DMS53 treated with DMSO at 0.1 percent for 48 hours (cell line): ENCODE data around the gene RBBP5.
"Not testable (repeated sequence)": the region's sequence is repeated elsewhere in the genome, so short reads cannot be mapped to it uniquely, and the experiment has no call there.

Source experiments
- DNase-seq: peaks from one replicate; lab custom pipeline; 2025; ENCODE audit not compliant: unreplicated experiment; lab: John Stamatoyannopoulos, UW

RBBP5 gene, protein sequence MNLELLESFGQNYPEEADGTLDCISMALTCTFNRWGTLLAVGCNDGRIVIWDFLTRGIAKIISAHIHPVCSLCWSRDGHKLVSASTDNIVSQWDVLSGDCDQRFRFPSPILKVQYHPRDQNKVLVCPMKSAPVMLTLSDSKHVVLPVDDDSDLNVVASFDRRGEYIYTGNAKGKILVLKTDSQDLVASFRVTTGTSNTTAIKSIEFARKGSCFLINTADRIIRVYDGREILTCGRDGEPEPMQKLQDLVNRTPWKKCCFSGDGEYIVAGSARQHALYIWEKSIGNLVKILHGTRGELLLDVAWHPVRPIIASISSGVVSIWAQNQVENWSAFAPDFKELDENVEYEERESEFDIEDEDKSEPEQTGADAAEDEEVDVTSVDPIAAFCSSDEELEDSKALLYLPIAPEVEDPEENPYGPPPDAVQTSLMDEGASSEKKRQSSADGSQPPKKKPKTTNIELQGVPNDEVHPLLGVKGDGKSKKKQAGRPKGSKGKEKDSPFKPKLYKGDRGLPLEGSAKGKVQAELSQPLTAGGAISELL

DNA sequence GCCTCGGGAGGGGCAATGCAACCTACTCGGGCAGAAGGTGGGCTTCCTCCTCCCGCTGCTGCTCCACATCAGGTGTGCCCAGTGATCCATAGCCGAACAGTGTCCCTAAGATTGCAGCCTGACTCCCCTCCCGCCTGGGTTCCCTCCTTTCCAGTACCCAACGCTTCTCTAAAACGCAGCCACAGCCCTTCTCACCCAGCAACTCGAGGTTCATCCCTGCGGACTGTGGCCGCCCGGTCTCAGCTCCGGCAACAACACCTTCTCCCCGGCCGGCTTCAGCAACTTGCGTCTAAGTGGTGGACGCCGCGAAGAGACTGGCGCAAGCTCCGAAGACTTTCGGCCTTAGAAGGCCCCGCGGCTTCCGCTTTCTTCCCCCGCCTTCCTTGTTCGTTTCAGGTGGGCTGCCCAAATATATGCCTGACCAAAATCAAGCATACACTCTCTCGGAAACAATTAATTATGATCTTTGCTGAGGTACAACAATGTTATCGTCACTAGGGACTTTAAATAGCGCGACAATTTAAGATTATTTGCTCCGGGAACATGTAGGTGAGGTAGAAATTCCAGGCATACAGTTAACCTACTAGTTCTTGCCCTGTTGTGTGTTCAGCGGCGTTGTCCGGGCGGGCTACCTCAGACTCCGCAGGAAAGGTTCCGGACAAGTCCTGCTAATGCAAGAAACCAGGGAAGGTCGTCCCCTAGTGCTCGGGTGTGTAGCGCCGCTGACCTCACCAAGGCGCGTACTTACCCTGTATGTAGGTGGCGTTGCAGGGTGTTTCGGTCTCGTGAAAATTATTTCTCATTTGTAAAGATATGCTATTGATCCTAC lies at the start of gene RBBP5:
Gene RBBP5, minus strand, starts transcription at position 319 of the 829 bp plus-strand sequence. Its CDS starts 105 bp downstream, at position 214.
- peak; percentile 99 for DNase-seq

DNA sequence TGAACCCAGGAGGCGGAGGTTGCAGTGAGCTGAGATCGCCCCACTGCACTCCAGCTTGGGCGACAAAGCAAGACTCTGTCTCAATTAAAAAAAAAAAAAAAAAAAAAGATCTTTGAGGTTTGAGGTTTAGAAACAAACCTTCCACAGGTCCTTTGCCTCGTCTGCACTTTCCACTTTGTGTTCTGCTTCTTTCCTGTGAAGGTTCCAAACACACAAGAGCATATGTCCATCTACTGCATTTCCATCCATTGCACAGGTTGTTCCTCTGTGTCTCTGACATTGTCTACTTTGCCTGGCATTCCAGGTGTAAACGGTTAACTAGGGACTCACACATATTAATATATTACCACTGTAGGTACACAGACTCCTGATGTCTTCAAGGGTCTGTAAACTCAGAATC lies 49.6 kb upstream of the RBBP5 start:
- DNase-seq, result no peak

DNA sequence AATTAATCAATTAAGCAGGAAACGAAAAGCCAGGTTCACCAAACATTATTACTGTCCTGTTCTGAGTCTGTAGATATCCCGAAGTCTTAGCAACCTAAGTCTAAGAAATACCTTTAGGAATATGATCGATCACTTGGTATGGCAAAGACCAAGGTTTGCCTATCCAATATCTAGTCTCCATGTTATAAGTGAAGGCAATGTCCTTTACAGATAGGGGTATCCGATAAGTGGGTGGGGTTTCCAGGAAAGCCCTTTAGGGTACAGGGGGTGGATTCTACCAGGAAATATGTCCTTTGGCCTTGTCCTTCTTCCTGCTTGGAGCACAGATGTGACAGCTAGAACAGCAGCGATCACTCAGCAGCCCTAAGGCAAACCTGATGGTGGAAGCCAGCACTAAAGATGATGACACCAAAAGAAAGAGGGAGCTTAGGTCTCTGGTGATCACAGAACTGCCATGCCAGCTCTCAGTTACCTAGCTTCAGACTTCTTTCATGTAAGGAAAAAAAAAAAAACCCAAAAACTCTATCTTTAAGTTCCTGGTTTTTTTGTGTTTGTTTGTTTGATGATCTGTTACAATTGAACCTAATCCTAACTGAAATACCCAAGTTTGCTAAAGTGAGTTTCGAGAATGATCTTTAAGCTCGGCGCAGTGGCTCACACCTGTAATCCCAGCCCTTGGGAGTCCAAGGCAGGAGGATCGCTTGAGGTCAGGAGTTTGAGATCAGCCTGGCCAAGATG lies 48.9 kb upstream of the RBBP5 start:
- DNase-seq, result no peak

DNA sequence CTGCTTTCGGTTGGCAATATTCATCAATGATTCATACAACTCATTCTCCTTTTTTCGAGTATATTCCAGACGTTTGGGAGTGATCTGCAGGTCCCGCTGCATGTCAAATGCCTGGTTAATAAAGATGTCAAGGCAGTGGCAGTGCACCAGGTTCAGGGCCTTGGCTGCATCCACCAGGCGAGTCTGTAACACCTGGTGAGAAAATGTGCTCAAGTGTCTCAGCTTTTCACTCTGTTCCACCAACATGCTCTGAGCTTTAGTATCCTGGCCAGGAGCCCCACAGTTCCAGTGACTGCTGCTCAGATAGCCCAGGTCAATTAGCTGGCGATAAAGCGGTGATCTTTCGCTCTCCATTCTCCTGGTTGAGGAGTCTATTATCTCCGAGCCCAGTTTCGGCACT lies 47.5 kb upstream of the RBBP5 start:
- DNase-seq, result no peak

DNA sequence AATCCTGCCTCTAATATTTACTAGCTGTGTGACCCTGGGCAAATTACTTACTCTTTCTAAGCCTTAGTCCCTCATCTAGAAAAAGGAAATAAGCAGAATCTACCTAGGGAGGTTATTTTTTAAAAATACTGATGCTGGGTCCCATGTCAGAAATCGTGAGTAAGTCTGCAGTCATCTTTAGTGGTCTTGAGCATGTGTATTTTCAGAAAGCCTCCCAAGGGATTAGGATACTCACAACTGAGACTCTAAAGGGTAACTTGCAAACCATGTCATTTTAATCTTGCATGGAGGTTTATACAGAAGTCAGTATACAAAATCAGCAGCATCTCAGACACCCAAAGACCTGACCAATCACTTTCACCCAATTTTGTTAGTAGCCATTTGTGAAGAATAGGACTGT lies 46.5 kb upstream of the RBBP5 start:
- DNase-seq, result no peak

DNA sequence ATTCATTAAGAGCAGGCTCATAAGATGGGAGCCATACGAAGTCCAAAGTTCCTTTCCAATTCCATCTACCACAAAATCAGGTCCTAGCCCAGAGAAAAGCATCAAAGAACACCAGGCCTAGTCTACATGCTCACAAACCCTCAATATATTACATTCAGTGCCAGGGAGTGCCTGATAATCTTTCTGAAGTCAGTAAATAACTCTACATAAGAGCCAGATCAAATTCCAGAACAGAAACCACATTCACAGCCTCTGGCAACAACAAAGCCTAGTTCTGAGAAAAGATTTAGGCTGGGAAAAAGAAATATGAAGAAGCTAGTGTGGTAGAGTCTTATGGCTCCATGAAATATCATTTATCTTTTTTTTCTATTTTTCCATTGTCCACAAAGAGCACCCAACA lies 40.5 kb upstream of the RBBP5 start:
- DNase-seq, result no peak

DNA sequence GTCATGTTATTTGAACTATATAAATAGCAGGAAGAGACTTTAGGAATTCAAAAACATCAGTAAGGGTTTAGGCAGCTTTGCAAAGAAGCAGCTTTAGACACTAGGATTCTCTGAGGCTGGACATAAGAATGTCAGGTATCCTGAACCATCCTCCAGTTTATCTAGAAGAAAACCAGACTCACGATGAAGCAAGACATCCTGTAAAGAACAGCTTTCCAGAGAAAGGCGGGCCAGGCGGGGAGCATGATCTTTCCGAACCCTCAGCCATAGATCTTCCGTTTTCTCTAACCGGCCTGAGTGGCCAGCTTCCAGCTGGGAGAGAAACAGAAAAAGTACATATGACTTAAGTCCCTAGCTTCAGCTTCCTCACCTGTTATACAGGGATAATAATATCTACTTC lies 39.3 kb upstream of the RBBP5 start:
- no peak for DNase-seq

DNA sequence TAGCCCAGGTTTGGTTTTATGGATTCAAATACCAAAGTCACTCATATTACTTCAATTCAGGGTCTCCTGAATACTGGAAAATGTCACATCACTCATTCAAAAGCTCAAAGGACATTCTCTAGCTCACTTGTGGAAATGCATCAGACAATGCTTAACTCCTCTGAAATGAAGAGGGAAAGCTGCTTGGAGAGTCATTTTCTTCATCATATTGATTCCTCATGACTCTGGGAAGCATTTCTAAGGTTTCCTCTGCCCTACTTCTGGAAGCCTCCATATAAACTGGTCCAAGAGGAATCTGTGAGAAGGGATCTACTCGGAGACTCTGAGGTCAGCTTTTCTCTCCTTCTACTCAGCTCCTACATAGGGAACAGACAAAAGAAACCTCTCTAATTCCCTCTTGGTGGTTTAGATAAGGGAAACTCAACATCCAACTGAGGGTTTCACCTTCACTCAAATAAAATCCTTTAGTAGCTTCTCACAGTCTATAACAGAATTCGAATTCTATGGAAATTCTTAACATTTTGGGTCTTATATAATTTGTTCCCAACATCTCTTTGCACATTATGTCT lies 36.4 kb upstream of the RBBP5 start:
- no peak for DNase-seq

DNA sequence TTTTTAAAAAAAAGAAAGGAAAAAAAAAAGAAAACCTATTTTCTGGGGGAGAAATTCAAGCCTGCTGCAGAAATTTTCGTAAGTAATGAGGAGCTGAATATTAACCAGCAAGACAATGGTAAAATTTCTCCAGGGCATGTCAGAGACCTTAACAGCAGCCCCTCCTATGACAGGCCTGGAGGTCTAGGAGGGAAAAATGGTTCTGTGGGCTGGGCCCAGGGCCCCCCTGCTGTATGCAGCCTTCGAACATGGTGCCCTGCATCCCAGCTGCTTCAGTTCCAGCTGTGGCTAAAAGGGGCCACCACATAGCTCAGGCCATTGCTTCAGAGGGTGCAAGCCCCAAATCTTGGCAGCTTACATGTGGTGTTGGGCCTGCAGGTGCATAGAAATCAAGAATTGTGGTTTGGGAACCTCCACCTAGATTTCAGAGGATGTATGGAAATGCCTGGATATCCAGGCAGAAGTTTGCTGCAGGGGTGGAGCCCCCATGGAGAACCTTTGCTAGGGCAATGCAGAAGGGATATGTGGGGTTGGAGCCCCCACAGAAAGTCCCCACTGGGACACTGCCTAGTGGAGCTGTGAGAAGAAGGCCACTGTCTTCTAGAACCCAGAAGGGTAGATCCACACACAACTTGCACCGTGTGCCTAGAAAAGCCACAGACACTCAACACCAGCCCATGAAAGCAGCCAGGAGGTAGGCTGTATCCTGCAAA lies 34.0 kb upstream of the RBBP5 start:
- not testable (repeated sequence) for DNase-seq

DNA sequence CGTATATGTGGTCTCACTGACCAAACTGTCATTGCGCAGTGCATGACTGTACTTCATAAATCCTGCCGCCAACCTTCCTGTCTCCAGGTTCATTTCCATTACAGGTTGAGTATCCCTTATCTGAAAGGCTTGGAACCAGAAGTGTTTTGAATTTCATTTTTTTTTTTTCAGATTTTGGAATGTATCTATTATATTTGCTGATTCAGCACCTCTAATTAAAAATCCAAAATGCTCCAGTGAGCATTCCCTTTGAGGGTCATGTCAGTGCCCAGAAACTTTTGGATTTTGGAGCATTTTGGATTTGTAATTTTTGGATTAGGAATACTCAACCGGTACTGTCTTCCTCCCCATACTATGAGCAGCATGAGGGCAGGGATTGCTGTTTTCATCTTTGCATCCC lies 30.7 kb upstream of the RBBP5 start:
- DNase-seq, result no peak

DNA sequence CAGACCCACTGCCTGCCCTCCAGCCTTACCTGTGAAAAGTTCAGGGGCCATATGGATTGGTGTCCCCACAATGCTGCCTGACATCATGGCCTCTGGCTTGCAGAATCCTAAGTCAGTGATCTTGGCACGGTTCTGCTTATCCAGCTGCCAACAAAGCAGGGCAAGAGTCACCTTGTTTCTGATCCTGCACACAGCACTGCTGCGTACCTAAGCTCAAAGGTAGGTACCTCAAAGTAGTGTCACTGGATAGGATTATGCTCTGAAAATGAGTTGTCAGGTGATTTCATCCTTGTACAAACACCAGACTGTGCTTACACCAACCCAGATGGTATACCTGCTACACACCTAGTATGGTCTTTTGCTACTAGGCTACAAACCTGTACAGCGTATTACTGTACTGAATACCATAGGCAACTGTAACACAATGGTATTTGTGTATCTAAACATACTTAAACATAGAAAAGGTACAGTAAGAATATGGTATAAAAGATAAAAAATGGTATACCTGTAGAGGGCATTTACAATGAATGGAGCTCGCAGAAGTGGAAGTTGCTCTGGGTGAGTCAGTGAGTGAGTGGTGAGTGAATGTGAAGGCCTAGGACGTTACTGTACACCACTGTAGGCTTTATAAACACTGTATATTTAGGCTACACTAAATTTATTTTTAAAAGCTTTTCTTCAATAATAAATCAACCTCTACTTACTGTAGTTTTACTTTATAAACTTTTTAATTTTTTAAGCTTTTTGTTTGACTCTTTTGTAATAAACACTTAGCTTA lies 29.1 kb upstream of the RBBP5 start:
- no peak for DNase-seq

DNA sequence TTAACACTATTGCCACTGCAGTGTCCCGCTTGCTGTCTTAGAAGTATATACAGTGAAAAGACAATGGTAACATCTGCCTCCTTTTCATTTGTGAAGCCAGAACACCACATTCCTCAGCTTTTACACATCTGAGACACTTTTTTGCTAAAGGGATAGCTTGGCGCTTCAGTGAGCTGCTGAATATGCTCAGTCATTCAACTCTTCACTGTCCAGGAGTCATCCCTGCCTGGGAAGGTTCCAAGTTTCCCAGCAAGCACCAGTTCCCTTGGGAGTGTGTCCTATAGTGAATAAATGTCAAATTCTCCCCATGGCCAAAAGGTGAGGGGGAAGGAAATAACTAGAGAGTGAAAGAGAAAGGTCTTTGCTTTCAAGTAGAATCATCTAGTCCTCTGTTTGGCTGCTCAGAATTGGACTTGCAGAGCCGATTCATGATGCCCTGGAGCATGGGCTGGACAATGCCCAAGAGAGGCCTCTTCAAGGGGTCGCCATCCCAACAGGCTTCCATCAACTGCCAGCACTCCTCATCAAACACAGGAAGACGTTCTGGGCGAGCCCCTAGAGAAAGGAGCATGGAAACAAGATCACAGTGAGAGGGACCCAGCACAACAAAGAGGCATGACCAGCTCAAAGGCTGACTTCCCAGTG lies 25.5 kb upstream of the RBBP5 start:
- no peak for DNase-seq

DNA sequence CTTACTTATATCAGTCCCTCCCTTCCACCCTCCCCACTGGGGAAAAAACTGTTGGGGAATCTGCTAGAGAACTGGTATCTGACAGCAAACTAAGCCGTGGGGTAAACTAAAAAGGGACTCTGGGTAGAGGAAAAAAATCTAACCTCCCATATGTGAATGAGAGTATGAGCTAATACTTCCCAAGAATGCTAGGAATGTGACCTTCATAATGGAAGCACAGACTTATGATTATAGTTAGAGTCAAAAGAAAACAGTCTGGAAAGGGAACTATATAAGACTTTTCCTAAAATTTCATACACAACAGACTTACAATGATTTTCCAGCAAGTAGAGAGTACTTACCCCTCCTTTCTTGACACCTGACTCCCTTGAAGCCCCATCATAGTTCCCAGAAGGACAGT lies 23.0 kb upstream of the RBBP5 start:
- DNase-seq, result no peak

DNA sequence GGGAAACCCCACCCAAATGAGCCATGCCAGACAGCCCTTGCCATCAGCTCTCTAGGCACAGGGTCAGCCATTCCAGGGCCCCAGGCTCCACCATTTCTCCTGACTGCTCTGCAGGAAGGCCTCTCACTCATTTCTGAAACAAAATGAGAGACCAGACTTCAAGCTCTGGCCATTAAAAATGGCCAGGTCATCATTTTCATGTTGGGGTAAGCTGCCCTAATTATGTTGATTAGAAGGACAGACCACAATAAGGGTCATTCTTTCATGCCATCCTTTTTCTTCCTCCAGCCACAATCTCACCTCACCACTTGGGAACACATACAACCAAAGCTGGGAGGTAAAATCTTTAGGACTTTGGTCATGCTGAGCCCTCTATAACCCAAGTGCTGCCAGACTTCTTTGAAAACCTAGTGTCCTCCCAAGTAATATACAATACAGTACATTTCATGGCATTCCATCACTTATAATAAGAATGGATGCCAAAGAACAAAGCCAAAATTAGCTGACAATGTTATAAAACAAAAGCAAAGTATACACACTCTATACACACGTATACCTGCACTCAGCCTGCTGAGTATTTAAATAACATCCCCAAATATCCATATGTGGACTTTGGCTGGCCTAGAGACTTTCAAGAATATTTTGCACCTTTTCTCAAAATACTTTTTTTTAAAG lies 22.4 kb upstream of the RBBP5 start:
- DNase-seq, result no peak

DNA sequence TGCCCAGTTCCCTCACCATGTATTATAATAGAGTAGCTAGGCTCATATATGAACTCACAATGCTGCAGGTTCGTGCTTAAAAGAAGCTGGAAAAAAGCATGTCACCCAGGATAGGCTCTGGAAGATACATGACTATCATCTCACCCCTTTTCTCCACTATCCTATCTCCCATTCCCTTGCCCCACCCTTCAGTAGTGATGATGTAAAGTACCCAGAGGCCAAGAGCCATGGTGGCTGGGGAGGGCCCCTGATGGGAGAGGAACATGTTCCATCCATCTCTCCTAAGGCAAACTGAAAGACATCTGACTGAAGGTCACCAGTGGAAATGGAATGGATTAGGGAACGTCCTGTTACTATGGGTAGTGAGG lies 20.3 kb upstream of the RBBP5 start:
- no peak for DNase-seq

DNA sequence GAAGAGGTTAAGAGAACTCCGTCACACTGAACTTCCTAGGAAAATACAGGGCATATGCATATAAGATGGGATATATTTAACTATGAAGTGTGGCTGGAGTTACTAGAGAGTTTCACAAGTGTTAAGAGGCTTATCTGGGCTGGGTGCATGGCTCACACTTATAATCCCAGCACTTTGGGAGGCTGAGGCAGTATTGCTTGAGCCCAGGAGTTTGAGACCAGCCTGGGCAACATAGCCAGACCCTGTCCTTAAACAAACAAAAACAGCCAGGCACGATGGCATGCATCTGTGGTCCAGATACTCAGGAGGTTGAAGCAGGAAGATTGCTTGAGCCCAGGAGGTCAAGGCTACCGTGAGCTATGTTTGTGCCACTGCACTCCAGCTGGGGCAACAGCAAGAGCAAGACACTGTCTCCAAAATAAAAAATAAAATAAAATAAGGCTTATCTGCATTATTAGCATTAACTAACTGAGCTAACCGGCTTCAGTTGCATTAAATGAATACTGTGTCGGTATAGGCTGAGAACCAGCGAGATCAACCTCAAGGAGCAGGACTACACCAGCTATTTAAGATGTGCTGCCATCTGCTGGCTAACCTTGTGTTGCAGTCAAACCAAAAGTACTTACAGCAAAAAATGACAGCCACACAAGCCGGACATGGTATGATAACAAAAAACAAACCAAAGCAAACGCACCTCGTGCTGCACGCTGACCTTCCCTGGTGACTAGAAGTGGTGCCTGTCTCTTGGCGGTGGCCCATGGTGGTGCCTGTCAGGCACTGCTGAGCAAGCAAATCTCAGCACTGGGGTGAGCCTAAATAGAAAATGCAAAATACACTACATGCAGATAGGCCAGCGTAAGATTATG lies 19.7 kb upstream of the RBBP5 start:
- DNase-seq, result peak; percentile 85

DNA sequence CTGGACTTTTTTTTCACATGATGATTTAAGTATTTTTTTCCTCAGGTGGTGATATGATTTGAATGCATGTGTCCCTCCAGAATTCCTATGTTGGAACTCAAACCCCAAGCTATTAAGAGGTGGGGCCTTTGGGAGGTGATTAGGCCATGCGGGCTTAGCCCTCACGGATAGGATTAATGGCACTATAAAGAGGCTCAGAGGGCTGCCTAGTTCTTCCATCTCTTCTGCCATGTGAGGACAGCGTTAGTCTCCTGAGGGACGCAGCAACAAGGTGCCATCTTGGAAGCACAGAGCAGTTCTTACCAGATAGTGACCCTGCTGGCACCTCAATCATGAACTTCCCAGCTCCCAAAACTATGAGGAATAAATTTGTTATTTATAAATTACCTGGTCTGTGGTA lies 18.3 kb upstream of the RBBP5 start:
- no peak for DNase-seq

DNA sequence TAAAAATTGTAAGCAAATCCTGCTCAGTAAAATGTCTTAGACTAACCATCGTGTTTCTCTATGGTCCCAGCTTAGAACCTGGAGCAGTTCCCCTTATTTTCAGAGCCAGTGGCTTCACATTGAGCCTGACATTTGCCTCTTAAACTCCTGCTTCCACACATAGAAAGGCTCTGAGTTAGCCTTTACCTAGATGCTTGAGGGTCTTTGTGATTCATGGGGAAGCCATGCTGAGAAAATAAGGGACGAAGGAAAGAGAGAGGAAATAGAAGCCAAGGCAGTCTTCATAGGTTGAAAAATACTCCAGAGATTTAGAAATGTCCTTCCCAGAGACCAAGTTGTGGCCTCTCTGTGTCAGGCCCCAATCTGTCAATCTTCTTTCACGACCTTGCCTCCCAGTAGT lies 16.1 kb upstream of the RBBP5 start:
- no peak for DNase-seq
